Parathyroid adenoma (tissue), 2 donors: ENCODE measurements around the gene TSEN15.
"Not testable (repeated sequence)": the region's sequence is repeated elsewhere in the genome, so short reads cannot be mapped to it uniquely, and the experiment has no call there.

Experiments used
- H2AFZ ChIP-seq: fragments of 300-600 bp; sonication (generic); one replicate; pipeline ENCODE4 v1.7.0; 2017; ENCODE audit warnings: antibody characterized with exemption, mild to moderate bottlenecking
- H3K27ac ChIP-seq: fragments of 300-600 bp; sonication (generic); one replicate; pipeline ENCODE4 v1.7.0; 2017
- H3K27me3 ChIP-seq: fragments of 300-600 bp; sonication (generic); one replicate; pipeline ENCODE4 v1.7.0; 2017; ENCODE audit warnings: low read length; ENCODE audit not compliant: control insufficient read depth, insufficient read depth
- H3K36me3 ChIP-seq: fragments of 300-600 bp; sonication (generic); one replicate; pipeline ENCODE4 v1.7.0; 2017; ENCODE audit warnings: low read length; ENCODE audit not compliant: control insufficient read depth, insufficient read depth
- H3K4me1 ChIP-seq: fragments of 300-600 bp; sonication (generic); one replicate; pipeline ENCODE4 v1.7.0; 2017; ENCODE audit warnings: control low read depth
- H3K4me2 ChIP-seq: fragments of 300-600 bp; sonication (generic); one replicate; pipeline ENCODE4 v1.7.0; 2017; ENCODE audit warnings: low read length
- H3K4me3 ChIP-seq: fragments of 300-600 bp; sonication (generic); one replicate; pipeline ENCODE4 v1.7.0; 2017; ENCODE audit warnings: low read depth, low read length
- H3K79me2 ChIP-seq: fragments of 300-600 bp; sonication (generic); one replicate; pipeline ENCODE4 v1.7.0; 2017; ENCODE audit warnings: control low read depth
- H3K9ac ChIP-seq: fragments of 300-600 bp; sonication (generic); one replicate; pipeline ENCODE4 v1.7.0; 2017; ENCODE audit warnings: mild to moderate bottlenecking
- H3K9me3 ChIP-seq: fragments of 300-600 bp; sonication (generic); one replicate; pipeline ENCODE4 v1.7.0; 2017; ENCODE audit warnings: low read length; ENCODE audit not compliant: control insufficient read depth
- CTCF ChIP-seq: fragments of 300-600 bp; sonication (generic); IDR thresholded peaks from one replicate; pipeline ENCODE4 v1.7.0; 2017; ENCODE audit warnings: antibody characterized with exemption, mild to moderate bottlenecking
- donor health status: primary hyperparathyroidism.

The TSEN15 gene

DNA sequence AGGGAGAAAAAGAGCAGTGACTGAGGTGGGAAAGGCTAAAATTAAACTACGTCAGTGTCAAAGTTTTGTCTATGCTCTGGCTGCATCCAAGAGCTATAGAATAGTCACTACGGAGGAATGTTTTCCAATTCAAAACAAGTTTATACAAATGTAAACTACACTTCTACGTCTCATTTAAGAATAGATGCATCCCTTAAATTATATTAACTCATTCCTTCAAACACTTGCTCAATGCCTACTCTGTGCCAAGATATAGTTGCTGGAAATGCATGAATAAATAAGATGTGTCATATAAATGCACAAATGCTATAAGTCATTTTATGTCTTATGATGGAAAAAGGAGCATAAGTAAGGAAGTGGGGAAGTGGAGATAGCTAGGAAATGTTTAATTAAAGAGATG is 9.8 kb upstream of the TSEN15 start:
- Histone ChIP-seq H3K27me3 (no peaks in the 10 kb centered on the region), H2AFZ (no peak overlapping the region), H3K4me3 (no peak overlapping the region), H3K27ac (no peak overlapping the region), H3K36me3 (no peaks in the 10 kb centered on the region), H3K79me2 (no peaks in the 10 kb centered on the region), H3K9ac (no peak overlapping the region), H3K4me1 (no peaks in the 10 kb centered on the region), H3K9me3 (no peaks in the 10 kb centered on the region), H3K4me2 (no peak overlapping the region)
- no peak for TF ChIP-seq CTCF

DNA sequence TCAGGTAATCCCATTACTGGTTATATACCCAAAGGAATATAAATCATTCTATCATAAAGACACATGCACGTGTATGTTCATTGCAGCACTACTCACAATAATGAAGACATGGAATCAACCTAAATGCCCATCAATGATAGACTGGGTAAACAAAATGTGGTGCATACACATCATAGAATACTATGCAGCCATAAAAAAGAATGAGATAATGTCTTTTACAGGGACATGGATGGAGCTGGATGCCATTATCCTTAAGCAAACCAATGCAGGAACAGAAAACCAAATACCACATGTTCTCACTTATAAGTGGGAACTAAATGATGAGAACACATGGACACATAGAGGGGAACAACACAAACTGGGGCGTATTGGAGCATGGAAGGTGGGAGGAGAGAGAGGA is 8.2 kb upstream of the TSEN15 start:
- not testable (repeated sequence) for H3K4me2 ChIP-seq, H3K4me1 ChIP-seq, H3K9me3 ChIP-seq, H3K36me3 ChIP-seq, H3K27me3 ChIP-seq, H3K9ac ChIP-seq, H2AFZ ChIP-seq, H3K79me2 ChIP-seq, H3K4me3 ChIP-seq, H3K27ac ChIP-seq

DNA sequence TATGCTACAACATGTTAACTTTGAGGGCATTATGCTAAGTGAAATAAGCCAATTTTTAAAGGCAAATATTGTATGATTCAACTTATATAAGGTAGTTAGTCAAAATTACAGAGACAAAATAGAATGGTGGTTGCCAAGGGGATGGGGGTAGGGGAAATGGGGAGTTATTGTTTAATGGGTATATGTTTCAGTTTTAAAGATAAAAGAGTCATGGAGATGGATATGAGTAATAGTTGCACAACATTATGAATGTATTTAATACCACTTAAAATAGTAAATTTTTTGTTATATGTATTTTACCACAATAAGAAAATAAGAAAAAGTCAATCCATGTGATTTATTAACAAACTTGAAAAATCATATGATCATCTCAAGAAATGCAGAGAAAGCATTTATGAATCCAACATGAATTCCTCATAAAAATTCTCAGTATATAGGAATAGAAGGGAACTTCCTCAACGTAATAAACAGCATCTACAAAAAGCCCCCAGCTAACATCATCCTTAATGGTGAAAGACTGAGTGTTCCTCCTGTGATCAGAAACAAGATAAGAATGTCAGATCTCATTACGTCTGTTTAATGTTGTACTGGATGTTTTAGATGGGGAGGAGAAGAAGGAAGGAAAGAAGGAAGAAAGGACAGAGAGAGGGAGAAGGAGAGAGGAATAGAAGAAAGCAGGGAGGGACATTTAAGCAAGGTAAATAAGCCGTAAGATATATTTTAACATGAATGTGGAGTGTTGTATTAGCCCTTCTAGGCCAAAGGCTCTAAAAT is 6.7 kb upstream of the TSEN15 start:
- Histone ChIP-seq H3K9ac (no peak overlapping the region), H3K27ac (no peak overlapping the region), H3K36me3 (no peaks in the 10 kb centered on the region), H2AFZ (no peak overlapping the region), H3K79me2 (no peaks in the 10 kb centered on the region), H3K4me1 (no peaks in the 10 kb centered on the region), H3K4me3 (no peak overlapping the region), H3K9me3 (no peaks in the 10 kb centered on the region), H3K27me3 (no peaks in the 10 kb centered on the region), H3K4me2 (no peak overlapping the region)
- TF ChIP-seq CTCF = no peak

GRCh38 chr1:184047541-184047940 is 4.0 kb upstream of the TSEN15 start:
- not testable (repeated sequence) for H3K9me3 ChIP-seq, H3K27ac ChIP-seq, H3K27me3 ChIP-seq, H3K9ac ChIP-seq, H2AFZ ChIP-seq, H3K79me2 ChIP-seq, H3K4me2 ChIP-seq, H3K4me1 ChIP-seq, H3K36me3 ChIP-seq, H3K4me3 ChIP-seq

- Histone ChIP-seq H3K36me3 (no peaks in the 10 kb centered on the region), H2AFZ (no peak overlapping the region), H3K9me3 (no peaks in the 10 kb centered on the region), H3K4me1 (no peaks in the 10 kb centered on the region), H3K4me3 (no peak overlapping the region), H3K79me2 (peaks cover 2% of the 10 kb centered on the region), H3K27ac (no peak overlapping the region), H3K9ac (no peak overlapping the region), H3K4me2 (no peak overlapping the region), H3K27me3 (no peaks in the 10 kb centered on the region)
- TF ChIP-seq CTCF = no peak
Measured at GRCh38 chr1:184048561-184049240, 2.8 kb upstream of the TSEN15 start.
